CD4-positive, alpha-beta T cell (primary cell): ENCODE data around the gene SPTBN1. TPM values are rescaled to one million over a fixed set of nuclear protein-coding genes. Genes with fewer than 3 reads are reported as not detected.

Experiments used
- ATAC-seq: fragments of 200-7000 bp; cut with Tn5 transposase; one replicate; pipeline ENCODE4 v1.10.0; 2022; ENCODE audit warnings: mild to moderate bottlenecking; ENCODE audit not compliant: poor library complexity
- CTCF ChIA-PET: fragments of 350-600 bp; sonication (Branson Sonifier 250); formaldehyde crosslinking; loops from one replicate; lab custom pipeline; 2021; ENCODE audit warnings: antibody characterized with exemption, inconsistent platforms; lab: Charles Lee
- POLR2A ChIA-PET: fragments of 350-600 bp; sonication (Branson Sonifier 250); formaldehyde crosslinking; loops from one replicate; lab custom pipeline; 2021; ENCODE audit warnings: antibody characterized with exemption, inconsistent platforms; lab: Charles Lee
- DNase-seq, 14 experiments: peaks; one replicate each; pipeline ENCODE4 v3.0.0-alpha.2; 2013 to 2020; ENCODE audit warnings: mixed read lengths in 2 of 14
- H3K27ac ChIP-seq, 2 donors: one replicate each; pipeline versions ENCODE4 v1.5.1 to v1.7.0; 2013; ENCODE audit warnings: low read length in 2 of 2, low read depth in 1 of 2, mild to moderate bottlenecking in 1 of 2
- H3K27me3 ChIP-seq, 2 experiments: 1 replicate in 1 of 2; 2 replicates in 1 of 2; pipeline versions ENCODE4 v1.6.1 to v1.7.0; 2013; ENCODE audit warnings: low read length in 2 of 2, control low read depth in 1 of 2, mild to moderate bottlenecking in 1 of 2, moderate library complexity in 1 of 2; ENCODE audit not compliant: insufficient read depth in 2 of 2, control insufficient read depth in 1 of 2
- H3K36me3 ChIP-seq: one replicate; pipeline ENCODE4 v1.6.1; 2013; ENCODE audit warnings: low read length, control low read depth; ENCODE audit not compliant: insufficient read depth
- H3K4me1 ChIP-seq: one replicate; pipeline ENCODE4 v1.6.1; 2013; ENCODE audit warnings: low read length, control low read depth; ENCODE audit not compliant: insufficient read depth
- H3K4me3 ChIP-seq: one replicate; pipeline ENCODE4 v1.5.1; 2013; ENCODE audit warnings: mild to moderate bottlenecking, low read length, moderate library complexity
- H3K9me3 ChIP-seq, 2 experiments: 1 replicate in 1 of 2; 2 replicates in 1 of 2; pipeline versions ENCODE4 v1.6.1 to v1.7.0; 2013; ENCODE audit warnings: low read length in 2 of 2, mild to moderate bottlenecking in 2 of 2, control low read depth in 1 of 2, moderate library complexity in 1 of 2; ENCODE audit not compliant: control insufficient read depth in 1 of 2, insufficient read depth in 1 of 2
- H3K27ac Mint-ChIP-seq: one replicate; pipeline ENCODE4 v1.8.0; 2020; ENCODE audit warnings: mixed read lengths
- H3K27me3 Mint-ChIP-seq: one replicate; pipeline ENCODE4 v1.8.0; 2021; ENCODE audit warnings: mixed read lengths
- H3K36me3 Mint-ChIP-seq: one replicate; pipeline ENCODE4 v1.8.0; 2021; ENCODE audit warnings: low read depth, mixed read lengths
- H3K4me1 Mint-ChIP-seq: one replicate; pipeline ENCODE4 v1.8.0; 2021; ENCODE audit warnings: low read depth, mixed read lengths
- H3K4me3 Mint-ChIP-seq: one replicate; pipeline ENCODE4 v1.8.0; 2020; ENCODE audit warnings: mild to moderate bottlenecking, mixed read lengths
- H3K9me3 Mint-ChIP-seq: one replicate; pipeline ENCODE4 v1.8.0; 2020; ENCODE audit warnings: mixed read lengths
- CTCF ChIP-seq: fragments of 200-600 bp; IDR thresholded peaks from one replicate; pipeline ENCODE4 v1.8.0; 2022; ENCODE audit warnings: antibody characterized with exemption, mild to moderate bottlenecking
- intact Hi-C, 2 experiments: fragments of 100-400 bp; cut with DNase I in 1 of 2; cut with micrococcal nuclease in 1 of 2; formaldehyde crosslinking; loops; one replicate each; pipeline versions ENCODE4 v1.15.1 to v1.9.0; 2023 to 2025; cut with DNase I, micrococcal nuclease
- total RNA-seq, 174 experiments: library from RNA in 2 of 174; stranded (reverse) in 2 of 174; gene quantifications; one replicate each; pipeline ENCODE4 v1.2.3 and lab custom pipeline; 2021 to 2026

Gene SPTBN1
- total RNA-seq, 2 experiments from 2014 or later, result 156 to 166 TPM

- ChIA-PET POLR2A (no interaction called here), CTCF (no interaction called here)
- Mint-ChIP-seq H3K9me3 (no peaks in the 10 kb centered on the region), H3K36me3 (no peaks in the 10 kb centered on the region), H3K27ac (no peak overlapping the region), H3K4me1 (peaks cover 22% of the 10 kb centered on the region), H3K27me3 (peaks cover 52% of the 10 kb centered on the region), H3K4me3 (peak overlapping the region; percentile 69)
- no peaks in the 10 kb centered on the region for H3K9me3 ChIP-seq
- no peak for TF ChIP-seq CTCF
- H3K27ac ChIP-seq, result no peak overlapping the region
- H3K4me1 ChIP-seq, result peaks cover 17% of the 10 kb centered on the region
- H3K36me3 ChIP-seq, result no peaks in the 10 kb centered on the region
- DNase-seq (no peak), ATAC-seq (no peak)
- H3K27me3 ChIP-seq, result peaks cover 28 to 54% of the 10 kb centered on the region in 2 experiments
- H3K4me3 ChIP-seq, result peak overlapping the region; percentile 22
- intact Hi-C loops, result no loop called here
Measured at GRCh38 chr2:54455131-54455562, 980 bp upstream of the SPTBN1 start.

- POLR2A ChIA-PET, result no interaction called here
- H3K9me3 Mint-ChIP-seq, result no peaks in the 10 kb centered on the region
- Histone ChIP-seq H3K4me3 (no peak overlapping the region), H3K4me1 (peaks cover 17% of the 10 kb centered on the region), H3K9me3 (no peaks in the 10 kb centered on the region), H3K27ac (no peak overlapping the region), H3K27me3 (peaks cover 38 to 64% of the 10 kb centered on the region in 2 experiments), H3K36me3 (no peaks in the 10 kb centered on the region)
- CTCF ChIA-PET, result no interaction called here
- H3K36me3 Mint-ChIP-seq, result no peaks in the 10 kb centered on the region
- peaks cover 60% of the 10 kb centered on the region for H3K27me3 Mint-ChIP-seq
- no peak for ATAC-seq
- no peak overlapping the region for H3K27ac Mint-ChIP-seq
- no peak for DNase-seq
- intact Hi-C loops, result no loop called here
- no peak for TF ChIP-seq CTCF
- H3K4me3 Mint-ChIP-seq, result no peak overlapping the region
- H3K4me1 Mint-ChIP-seq, result peaks cover 22% of the 10 kb centered on the region
Measured at GRCh38 chr2:54456362-54456611, 160 bp downstream of the SPTBN1 start.

GRCh38 chr2:54456612-54457322 is 640 bp downstream of the SPTBN1 start:
- DNase-seq, result peak in 2 of 14 experiments; percentile 9 to 11
- Mint-ChIP-seq H3K4me3 (no peak overlapping the region), H3K9me3 (no peaks in the 10 kb centered on the region), H3K27me3 (peaks cover 65% of the 10 kb centered on the region), H3K27ac (no peak overlapping the region), H3K4me1 (peaks cover 22% of the 10 kb centered on the region), H3K36me3 (no peaks in the 10 kb centered on the region)
- no peaks in the 10 kb centered on the region for H3K36me3 ChIP-seq
- H3K27ac ChIP-seq, result no peak overlapping the region
- TF ChIP-seq CTCF, result no peak
- intact Hi-C loops, result no loop called here
- ChIA-PET POLR2A (no interaction called here), CTCF (no interaction called here)
- peaks cover 40 to 66% of the 10 kb centered on the region in 2 experiments for H3K27me3 ChIP-seq
- H3K9me3 ChIP-seq, result no peaks in the 10 kb centered on the region
- H3K4me3 ChIP-seq, result peak overlapping the region; percentile 28
- ATAC-seq, result peak; percentile 32
- H3K4me1 ChIP-seq, result peaks cover 17% of the 10 kb centered on the region
